MCF 10A (cell line): ENCODE data around the gene SLAMF1. TPM values are rescaled to one million over a fixed set of nuclear protein-coding genes. Genes with fewer than 3 reads are reported as not detected.

Experiments used
- BruUV-seq: library from RNA; stranded (reverse); fragments of 400-500 nt; replicated peaks from 2 replicates; lab custom pipeline; 2021; lab: Mats Ljungman, UMichigan
- CTCF ChIA-PET: fragments of 300-600 bp; sonication (Branson Sonifier 250); formaldehyde crosslinking; extraction: SDS; loops from one replicate; lab custom pipeline; 2021; ENCODE audit warnings: antibody characterized with exemption, inconsistent platforms; lab: Yijun Ruan, JAX
- POLR2A ChIA-PET: fragments of 300-600, 350-650 bp; sonication (Branson Sonifier 250); formaldehyde crosslinking; extraction: SDS; loops from one replicate; lab custom pipeline; 2020; ENCODE audit warnings: antibody characterized with exemption, inconsistent platforms; lab: Yijun Ruan, JAX
- DNase-seq: peaks from one replicate; pipeline ENCODE4 v3.0.0-alpha.2; 2018; ENCODE audit not compliant: unreplicated experiment
- H3K27ac Mint-ChIP-seq: one replicate; pipeline ENCODE4 v1.8.0; 2022; ENCODE audit warnings: mild to moderate bottlenecking, low read depth, mixed read lengths; ENCODE audit not compliant: unreplicated experiment
- H3K27me3 Mint-ChIP-seq: one replicate; pipeline ENCODE4 v1.8.0; 2022; ENCODE audit warnings: mixed read lengths; ENCODE audit not compliant: insufficient read depth, unreplicated experiment
- H3K36me3 Mint-ChIP-seq: one replicate; pipeline ENCODE4 v1.8.0; 2022; ENCODE audit warnings: mild to moderate bottlenecking, moderate library complexity, mixed read lengths; ENCODE audit not compliant: insufficient read depth, unreplicated experiment
- H3K4me1 Mint-ChIP-seq: one replicate; pipeline ENCODE4 v1.8.0; 2022; ENCODE audit warnings: mixed read lengths; ENCODE audit not compliant: insufficient read depth, unreplicated experiment
- H3K4me3 Mint-ChIP-seq: one replicate; pipeline ENCODE4 v1.8.0; 2022; ENCODE audit warnings: mild to moderate bottlenecking, moderate library complexity, mixed read lengths; ENCODE audit not compliant: unreplicated experiment
- H3K9me3 Mint-ChIP-seq: one replicate; pipeline ENCODE4 v1.8.0; 2022; ENCODE audit warnings: mixed read lengths; ENCODE audit not compliant: unreplicated experiment
- intact Hi-C: fragments of 100-400 bp; cut with micrococcal nuclease; formaldehyde crosslinking; loops from 2 replicates; pipeline ENCODE4 v1.14.1; 2022
- total RNA-seq: library from RNA; stranded (reverse); gene quantifications from 2 replicates; pipeline ENCODE4 v1.2.3, GENCODE V29; 2022
- TF ChIP-seq, protein P1 (sequence below): fragments of 200-600 bp; IDR thresholded peaks from one replicate; pipeline ENCODE4 v1.8.0; 2022; ENCODE audit warnings: antibody characterized with exemption, mild to moderate bottlenecking; ENCODE audit not compliant: unreplicated experiment

SLAMF1 gene
- total RNA-seq, 1 experiment from 2014 or later, result not detected

DNA sequence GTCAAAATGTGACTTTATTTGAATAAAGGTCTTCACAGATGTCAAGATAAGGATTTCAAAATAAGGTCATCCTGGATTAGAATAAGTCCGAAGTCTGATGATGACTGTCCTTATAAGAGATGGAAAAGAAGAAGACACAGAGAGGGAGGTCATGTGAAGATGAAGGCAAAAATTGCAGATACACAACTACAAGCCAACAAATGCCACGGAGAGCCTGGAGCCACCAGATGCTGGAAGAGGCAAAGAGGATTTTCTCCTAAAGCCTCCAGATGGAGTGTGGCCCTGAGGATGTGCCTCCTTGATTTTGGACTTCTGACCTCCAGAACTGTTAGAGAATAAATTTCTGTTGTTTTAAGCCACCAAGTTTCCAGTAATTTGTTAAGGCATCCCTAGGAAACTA is 31.2 kb downstream of the SLAMF1 start:
- TF ChIP-seq, protein P1, sequence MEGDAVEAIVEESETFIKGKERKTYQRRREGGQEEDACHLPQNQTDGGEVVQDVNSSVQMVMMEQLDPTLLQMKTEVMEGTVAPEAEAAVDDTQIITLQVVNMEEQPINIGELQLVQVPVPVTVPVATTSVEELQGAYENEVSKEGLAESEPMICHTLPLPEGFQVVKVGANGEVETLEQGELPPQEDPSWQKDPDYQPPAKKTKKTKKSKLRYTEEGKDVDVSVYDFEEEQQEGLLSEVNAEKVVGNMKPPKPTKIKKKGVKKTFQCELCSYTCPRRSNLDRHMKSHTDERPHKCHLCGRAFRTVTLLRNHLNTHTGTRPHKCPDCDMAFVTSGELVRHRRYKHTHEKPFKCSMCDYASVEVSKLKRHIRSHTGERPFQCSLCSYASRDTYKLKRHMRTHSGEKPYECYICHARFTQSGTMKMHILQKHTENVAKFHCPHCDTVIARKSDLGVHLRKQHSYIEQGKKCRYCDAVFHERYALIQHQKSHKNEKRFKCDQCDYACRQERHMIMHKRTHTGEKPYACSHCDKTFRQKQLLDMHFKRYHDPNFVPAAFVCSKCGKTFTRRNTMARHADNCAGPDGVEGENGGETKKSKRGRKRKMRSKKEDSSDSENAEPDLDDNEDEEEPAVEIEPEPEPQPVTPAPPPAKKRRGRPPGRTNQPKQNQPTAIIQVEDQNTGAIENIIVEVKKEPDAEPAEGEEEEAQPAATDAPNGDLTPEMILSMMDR, result no peak
- CTCF ChIA-PET, result interaction anchor here (1.0 kb wide), 1 partner anchor 9 kb away, joined by 4 read pairs; no protein-coding TSS in a partner anchor
- Mint-ChIP-seq H3K36me3 (no peaks in the 10 kb centered on the region), H3K9me3 (peaks cover 8% of the 10 kb centered on the region), H3K27me3 (peaks cover 38% of the 10 kb centered on the region), H3K4me1 (no peaks in the 10 kb centered on the region), H3K4me3 (no peak overlapping the region), H3K27ac (no peak overlapping the region)
- no TSS peak for BruUV-seq
- DNase-seq, result no peak
- intact Hi-C loops, result no loop called here
- POLR2A ChIA-PET, result no interaction called here

DNA sequence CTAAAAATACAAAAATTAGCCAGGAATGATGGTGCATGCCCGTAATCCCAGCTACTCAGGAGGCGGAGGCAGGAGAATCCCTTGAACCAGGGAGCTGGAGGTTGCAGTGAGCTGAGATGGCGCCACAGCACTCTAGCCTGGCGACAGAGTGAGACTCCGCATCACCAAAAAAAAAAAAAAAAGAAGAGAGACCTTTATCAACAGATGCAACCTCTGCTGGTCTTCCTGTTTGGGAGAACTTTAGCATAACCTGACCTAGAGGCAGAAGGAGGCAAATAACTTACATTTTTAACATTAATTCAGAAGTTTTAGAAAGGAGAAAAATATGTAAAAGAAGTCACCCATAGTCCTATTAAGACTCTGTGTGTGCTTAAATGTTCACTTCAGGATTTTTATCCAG is 32.4 kb downstream of the SLAMF1 start:
- CTCF ChIA-PET, result interaction anchor here (0.6 to 10.6 kb wide), 2 partner anchors 157 to 184 kb away, joined by 4 to 153 read pairs; no protein-coding TSS in a partner anchor
- peaks cover 7% of the 10 kb centered on the region for H3K9me3 Mint-ChIP-seq
- DNase-seq, result no peak
- intact Hi-C loops, result no loop called here
- POLR2A ChIA-PET, result no interaction called here
- BruUV-seq, result no TSS peak
- H3K27me3 Mint-ChIP-seq, result peaks cover 45% of the 10 kb centered on the region
- no peaks in the 10 kb centered on the region for H3K36me3 Mint-ChIP-seq
- no peaks in the 10 kb centered on the region for H3K4me1 Mint-ChIP-seq
- no peak overlapping the region for H3K4me3 Mint-ChIP-seq
- TF ChIP-seq, protein P1, result no peak
- no peak overlapping the region for H3K27ac Mint-ChIP-seq

DNA sequence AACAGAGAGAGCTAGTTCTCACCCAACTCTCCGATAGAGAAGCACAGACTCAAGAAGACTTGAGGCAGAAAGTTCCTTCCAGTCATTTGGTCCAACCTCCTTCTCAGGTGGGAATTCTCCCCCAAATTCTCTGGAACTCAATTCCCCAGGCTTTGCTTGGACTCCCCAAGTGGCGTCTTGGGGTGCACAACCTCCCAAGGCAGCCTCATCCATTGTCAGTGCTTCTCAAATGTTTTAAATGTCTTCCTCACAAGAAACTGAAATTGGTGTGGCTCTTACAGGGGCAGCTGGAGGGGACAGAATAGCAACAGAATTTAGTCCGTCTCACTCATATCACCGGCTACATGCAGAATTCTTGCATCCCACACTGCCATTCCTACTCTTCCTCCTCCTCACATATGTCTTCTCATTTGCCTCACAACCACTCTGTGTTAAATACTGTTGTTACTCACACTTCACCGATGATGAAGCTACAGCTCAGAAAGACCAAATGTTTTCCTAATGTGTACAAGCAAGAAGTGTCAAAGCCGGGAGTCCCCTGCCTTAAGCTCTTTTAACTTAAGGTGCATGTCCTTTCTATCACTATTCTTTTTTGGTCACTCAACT is 34.1 kb downstream of the SLAMF1 start:
- ChIA-PET POLR2A (interaction anchor here (0.7 kb wide), 1 partner anchor 74 kb away, joined by 3 read pairs; no protein-coding TSS in a partner anchor), CTCF (interaction anchor here (0.5 to 10.6 kb wide), 7 partner anchors 63 to 487 kb away, joined by 3 to 153 read pairs (median 3); partner anchors contain the start of gene VANGL2)
- H3K36me3 Mint-ChIP-seq, result no peaks in the 10 kb centered on the region
- intact Hi-C loops, result no loop called here
- H3K27me3 Mint-ChIP-seq, result peaks cover 62% of the 10 kb centered on the region
- TF ChIP-seq, protein P1, result no peak
- no peak for DNase-seq
- no TSS peak for BruUV-seq
- no peaks in the 10 kb centered on the region for H3K4me1 Mint-ChIP-seq
- H3K9me3 Mint-ChIP-seq, result no peaks in the 10 kb centered on the region
- H3K27ac Mint-ChIP-seq, result no peak overlapping the region
- H3K4me3 Mint-ChIP-seq, result no peak overlapping the region

DNA sequence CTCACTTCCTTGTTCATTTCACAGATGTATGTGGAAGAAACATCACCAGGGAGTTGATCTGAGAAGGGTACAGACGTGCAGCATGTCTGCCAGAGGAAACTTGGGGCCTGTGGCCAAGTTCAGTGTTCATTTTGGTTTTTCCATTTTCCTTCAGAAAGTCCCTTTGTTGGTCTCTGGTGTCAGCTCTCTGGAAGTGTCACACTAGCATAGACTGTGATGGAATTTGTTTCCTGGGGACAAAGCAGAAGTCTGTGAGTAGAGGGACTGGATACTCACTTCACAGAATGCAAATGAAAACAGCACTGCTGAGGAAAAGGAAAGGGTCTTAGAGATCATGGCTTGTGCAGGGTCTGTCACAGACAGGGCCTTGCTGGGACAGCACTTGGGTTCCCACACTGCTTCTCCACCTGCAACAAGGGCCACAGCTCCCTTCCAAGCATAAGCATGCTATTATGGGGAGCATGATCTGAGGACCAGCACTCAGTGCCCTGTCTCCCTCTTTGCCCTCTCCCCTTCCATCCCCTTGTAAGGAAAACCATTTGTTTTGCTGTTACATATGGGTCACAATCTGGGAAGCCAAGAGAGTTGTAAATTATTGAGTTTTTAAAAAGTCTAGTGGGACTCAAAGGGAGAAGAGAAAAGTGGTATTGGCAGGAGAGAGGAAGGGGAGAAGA is 36.1 kb downstream of the SLAMF1 start:
- CTCF ChIA-PET, result interaction anchor here (0.6 to 10.6 kb wide), 11 partner anchors 9 to 1056 kb away, joined by 4 to 153 read pairs (median 6); no protein-coding TSS in a partner anchor
- Mint-ChIP-seq H3K27me3 (peaks cover 64% of the 10 kb centered on the region), H3K27ac (no peak overlapping the region)

More for the DNA sequence above, 36.1 kb downstream of the SLAMF1 start:
- intact Hi-C loops, result no loop called here
- Mint-ChIP-seq H3K36me3 (no peaks in the 10 kb centered on the region), H3K4me3 (no peak overlapping the region), H3K9me3 (no peaks in the 10 kb centered on the region), H3K4me1 (no peaks in the 10 kb centered on the region)
- POLR2A ChIA-PET, result interaction anchor here (1.0 kb wide), 1 partner anchor 565 kb away, joined by 4 read pairs; no protein-coding TSS in a partner anchor
- DNase-seq, result no peak
- TF ChIP-seq, protein P1, result no peak
- no TSS peak for BruUV-seq
